GM21515 (cell line): Measurements from ENCODE around the gene PRR14.
A peak's percentile ranks its signal among the peaks of the same experiment; 100 is the strongest.
"Not testable (repeated sequence)": the region's sequence is repeated elsewhere in the genome, so short reads cannot be mapped to it uniquely, and the experiment has no call there.

ENCODE experiments used
- ATAC-seq: cut with Tn5 transposase; IDR thresholded peaks from one replicate; pipeline ENCODE4 v1.9.1; 2021; ENCODE audit not compliant: unreplicated experiment

Gene PRR14

DNA sequence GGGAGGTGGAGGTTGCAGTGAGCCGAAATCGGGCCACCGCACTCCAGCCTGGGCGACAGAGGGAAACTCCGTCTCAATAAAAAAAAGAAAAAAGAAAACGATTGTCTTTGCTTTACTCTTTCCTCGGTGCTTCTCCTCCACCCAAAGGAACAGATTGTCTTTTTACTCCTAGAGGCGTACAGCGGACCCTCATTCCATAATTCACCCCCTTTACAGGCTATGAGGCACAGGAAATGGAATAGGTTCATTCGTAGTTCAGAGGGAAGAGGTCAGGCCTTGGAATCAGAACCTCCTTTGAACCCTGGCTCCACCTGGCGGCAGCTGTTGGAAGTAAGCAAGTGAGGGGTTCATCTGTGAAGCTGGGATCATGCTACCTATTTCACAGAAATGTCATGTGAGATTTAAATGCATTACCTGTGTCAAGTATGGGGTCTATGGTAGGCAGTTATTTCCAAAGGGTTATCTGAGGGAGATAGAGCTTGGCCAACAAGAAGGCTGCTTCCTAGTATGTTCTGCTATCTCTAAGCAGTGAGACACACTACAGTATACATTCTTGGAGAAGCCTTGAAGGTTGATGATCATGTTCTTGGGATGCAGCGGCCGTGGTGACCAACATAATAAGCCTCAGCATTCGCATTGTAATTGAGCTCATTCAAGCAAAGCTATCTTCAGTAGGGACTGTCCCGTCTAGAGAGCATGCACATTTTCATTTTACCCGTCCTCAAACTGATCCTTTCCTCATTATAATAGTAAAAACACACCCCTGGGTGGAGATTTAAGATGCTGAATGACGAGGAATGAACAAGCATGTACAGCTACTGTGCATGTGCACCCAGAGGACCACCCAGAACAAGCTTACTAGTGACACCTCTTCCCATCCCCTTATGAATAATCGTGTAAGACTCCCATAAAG is 21.9 kb upstream of the PRR14 start:
- ATAC-seq: no peak

DNA sequence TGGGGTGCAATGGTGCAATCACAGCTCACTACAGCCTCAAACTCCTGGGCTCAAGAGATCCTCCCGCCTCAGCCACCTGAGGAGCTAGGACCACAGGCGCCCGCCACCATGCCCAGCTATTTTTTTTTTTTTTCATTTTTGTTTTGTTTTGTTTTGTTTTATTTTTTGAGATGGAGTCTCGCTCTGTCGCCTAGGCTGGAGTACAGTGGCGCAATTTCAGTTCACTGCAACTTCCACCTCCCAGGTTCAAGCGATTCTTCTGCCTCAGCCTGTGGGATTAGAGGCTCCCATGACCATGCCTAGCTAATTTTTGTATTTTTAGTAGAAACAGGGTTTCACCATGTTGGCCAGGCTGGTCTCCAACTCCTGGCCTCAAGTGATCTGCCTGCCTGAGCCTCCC is 18.3 kb upstream of the PRR14 start:
- not testable (repeated sequence) for ATAC-seq

DNA sequence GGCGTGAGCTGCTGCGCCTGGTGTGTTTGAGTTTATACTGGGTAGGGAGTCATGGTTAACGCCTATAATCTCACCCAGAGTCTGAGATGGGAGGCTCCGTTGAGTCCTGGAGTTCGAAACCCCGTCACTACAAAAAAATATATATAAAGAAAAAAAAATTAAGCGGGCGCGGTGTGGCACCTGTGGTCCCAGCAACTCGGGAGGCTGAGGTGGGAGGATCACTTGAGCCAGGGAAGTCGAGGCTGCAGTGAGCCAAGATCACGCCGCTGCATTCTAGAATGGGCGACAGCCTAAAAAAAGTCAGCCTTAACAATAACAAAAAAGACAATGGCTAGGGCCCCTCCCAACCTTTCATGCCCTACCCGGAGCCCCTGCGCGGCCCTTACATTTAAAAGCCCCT is 17.2 kb upstream of the PRR14 start:
- ATAC-seq: no peak

DNA sequence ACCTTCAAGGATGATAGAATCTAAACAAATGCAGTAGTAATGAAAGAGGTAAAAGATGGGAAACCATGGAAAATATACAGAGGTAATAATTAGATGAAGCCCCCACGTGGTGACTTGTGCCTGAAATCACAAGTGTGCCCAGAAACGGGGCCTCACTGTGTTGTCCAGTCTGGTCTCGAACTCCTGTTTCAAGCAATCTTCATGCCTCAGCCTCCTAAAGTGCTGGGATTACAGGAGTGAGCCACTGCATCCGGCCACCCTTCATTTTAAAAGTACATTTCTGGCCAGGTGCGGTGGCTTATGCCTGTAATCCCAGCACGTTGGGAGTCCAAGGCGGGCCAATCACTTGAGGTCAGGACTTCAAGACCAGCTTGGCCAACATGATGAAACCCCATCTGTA is 14.2 kb upstream of the PRR14 start:
- ATAC-seq: no peak

DNA sequence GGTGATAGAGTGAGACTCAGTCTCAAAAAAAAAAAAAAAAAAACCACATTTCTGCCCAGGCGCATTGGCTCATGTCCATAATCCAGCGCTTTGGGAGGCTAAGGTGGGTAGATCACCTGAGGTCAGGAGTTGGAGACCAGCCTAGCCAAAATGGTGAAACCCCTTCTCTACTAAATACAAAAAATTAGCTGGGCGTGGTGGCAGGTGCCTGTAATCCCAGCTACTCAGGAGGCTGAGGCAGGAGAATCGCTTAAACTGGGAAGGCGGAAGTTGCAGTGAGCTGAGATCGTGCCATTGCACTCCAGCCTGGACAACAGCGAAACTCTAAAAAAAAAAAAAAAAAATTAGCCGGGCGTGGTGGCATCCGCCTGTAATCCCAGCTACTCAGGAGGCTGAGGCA is 13.6 kb upstream of the PRR14 start:
- ATAC-seq: not testable (repeated sequence)

DNA sequence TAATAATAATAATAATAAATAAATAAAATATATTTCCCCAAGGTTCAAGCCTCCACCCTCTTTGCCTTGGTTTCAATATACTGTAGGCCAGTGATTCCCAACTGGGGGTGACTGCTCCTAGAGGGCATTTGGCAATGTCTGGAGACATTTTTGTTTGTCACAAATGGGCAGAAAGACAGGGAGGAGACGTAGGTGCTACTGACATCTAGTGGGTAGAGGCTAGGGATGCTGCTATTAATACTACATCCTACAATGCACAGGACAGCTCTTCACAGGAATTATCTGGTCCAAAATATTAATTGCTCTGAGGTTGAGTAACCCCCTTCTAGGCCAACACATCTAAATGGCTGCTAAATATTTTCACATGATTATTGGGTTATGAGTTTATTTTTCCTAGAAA is 12.8 kb upstream of the PRR14 start:
- no peak for ATAC-seq

DNA sequence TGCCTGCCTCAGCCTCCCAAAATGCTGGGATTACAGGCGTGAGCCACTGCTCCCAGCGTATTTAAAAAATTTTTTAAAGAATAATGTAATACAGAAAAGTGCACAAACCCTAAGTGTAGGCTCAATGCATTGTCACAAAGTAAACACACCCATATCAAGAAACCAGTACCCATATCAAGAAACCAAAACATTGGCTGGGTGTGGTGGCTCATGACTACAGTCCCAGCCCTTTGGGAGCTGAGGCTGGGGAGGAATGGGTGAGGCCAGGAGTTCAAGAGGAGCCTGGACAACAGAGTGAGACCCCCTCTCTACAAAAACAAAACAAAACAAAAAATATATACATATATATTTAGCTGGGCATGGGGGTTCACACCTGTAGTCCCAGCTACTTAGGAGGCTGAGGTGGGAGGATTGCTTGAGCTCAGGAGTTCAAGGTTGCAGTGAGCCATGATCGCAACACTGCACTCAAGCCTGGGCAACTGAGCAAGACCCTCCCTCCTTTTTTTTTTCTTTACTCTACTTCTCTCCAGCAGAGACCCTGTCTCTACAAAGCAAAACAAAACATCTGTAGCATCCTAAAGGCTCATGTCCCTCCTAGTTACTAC is 9.3 kb upstream of the PRR14 start:
- no peak for ATAC-seq

DNA sequence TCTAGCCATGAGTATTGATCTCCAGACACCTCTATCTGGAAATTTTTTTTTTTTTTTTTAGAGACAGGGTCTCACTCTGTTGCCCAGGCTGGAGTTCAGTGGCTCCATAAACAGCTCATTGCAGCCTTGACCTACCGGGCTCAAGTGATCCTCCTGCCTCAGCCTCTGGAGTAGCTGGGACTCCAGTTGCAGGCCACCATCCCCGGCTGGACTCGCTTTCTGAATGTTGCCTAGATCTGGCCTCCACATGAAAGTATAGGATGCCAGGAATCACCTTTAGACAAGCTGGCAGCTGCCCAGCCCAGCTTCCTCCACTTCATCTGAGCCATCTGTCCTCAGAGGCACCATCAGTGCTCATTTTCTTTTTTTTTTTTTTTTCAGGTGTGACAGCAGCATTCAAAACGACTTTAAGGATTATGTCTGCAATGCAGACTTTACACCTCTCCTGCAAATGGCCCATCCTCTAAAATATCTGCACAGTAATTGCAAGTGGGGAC is 6.4 kb upstream of the PRR14 start:
- ATAC-seq: no peak

DNA sequence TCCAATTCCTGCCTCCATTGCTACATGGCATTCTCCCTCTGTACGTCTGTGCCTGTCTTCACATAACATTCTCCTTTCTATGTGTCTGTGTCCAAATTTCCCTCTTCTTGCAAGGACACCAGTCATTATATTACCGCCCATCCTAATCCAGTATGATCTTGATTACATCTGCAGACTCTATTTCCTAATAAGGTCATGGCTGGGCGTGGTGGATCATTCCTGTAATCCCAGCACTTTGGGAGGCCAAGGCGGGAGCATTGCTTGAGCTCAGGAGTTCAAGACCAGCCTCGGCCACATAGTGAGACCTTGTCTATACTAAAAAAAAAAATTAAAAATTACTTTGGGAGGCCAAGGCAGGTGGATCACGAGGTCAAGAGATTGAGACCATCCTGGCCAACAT is 5.0 kb upstream of the PRR14 start:
- ATAC-seq: no peak

DNA sequence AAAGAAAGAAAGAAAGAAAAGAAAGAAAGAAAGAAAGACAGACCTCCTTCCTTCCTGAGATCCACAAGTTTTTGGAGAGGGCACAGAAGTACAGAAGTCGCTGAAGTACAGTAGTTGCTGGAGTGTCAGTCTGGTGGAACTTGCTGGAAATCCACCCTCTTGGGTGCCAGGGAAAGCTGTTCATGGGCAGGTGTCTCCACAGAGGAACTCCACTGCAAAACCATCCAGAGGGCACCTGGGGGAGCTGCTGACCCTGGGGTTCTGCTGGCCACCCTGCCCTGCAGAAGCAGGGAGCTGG is 3.5 kb upstream of the PRR14 start:
- ATAC-seq: no peak

DNA sequence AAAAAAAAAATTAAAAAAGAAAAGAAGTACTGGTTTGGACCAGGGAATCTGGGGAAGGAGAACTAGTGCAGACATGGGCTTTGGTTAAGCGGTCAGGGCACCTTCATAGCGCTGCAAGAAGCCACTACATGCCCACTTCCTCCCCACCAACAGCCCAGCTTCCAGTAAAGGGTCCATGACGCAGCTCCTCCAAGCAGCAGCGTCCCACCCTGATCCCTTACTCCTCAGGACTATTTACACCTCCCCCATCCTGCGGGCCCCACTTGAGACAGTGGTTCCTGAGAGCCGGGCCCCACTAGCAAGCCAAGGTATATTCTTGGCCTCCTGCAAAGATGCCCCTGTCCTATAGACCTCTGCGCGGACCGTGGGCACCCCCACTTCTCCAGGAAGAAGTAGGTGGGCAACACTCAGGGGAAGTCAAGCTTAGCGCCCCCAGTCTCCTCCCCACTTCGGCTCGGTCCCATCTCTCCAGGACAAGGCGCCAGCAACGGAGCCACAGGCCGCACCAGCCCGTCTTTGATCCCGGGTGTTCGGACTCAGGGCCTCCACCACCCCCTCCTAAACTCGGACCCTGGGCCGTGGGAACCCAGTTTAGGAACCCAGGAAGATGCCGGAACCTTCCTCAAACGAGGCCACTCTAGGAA is 913 bp upstream of the PRR14 start:
- no peak for ATAC-seq

DNA sequence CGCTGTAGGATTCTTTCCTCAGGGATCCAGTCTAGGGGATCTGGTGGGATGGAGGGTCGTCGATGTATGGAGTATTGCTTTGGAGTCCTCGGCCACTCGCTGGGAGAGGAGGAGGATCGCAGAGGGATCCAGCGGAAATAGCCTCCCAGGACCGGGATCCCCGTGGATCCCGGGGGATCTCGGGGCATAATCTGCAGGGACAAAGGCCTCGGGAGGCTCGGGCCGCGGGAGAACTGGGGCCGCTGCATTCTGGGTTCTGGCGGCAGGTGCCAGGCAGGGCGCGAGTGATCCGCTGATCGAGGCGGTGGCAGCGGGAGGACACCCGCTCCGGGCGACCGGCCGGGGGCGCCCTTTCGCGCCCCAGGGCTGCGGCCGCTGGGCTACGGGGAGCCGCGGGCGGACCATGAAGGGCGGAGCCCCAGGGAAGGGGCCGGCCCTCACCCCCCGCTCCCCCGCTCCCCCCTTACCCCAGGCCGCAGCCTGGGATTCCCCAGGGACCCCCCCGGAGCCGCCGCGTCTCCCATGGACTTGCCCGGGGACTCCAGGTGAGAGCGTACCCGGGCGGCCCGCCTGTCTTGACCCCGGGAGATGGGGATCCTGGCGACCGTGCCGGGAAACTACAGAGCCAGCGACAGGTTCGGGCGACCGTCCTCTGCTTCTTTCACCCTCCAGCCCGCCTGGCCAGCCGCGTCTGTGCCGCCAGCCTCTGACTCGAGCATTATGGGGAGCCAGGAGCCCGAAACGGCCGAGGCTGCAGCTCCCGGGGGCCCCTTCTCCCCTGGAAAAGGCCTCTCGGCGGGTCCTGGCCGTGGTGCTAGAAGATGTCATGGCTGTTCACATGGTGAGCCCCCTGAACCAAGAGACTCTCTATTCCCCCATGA is 604 bp downstream of the PRR14 start:
- peak; percentile 41 for ATAC-seq

DNA sequence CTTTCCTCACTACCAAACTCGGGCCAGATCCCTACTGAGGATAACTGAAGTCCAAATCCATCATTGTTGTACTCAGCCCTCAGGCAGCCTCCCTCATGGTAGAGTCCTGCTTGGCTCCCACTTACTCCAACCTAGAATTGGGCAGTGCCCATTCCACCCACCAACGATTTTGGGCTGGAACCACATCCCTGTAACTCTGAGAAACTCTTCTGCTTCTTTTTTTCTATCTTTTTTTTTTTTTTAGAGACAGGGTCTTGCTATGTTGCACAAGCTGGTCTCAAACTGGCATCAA is 1.2 kb downstream of the PRR14 start:
- no peak for ATAC-seq

DNA sequence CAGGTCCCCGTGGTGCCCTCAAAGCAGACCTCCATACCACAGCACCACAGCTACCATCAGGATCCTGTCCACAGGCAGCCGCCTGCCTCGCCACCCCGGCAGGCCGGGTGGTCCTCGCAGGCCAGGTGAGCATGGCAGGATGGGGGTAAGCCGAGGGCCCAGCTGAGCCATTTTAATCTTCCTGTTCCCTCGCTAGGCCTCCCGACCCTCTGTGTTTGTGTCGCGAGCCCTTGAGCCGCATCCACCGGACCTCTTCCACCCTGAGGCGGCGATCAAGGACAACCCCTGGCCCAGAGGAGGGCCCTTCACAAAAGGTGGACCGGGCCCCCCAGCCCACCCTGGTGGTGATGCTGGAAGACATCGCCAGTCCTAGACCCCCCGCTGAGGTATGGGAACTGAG is 2.0 kb downstream of the PRR14 start:
- no peak for ATAC-seq

DNA sequence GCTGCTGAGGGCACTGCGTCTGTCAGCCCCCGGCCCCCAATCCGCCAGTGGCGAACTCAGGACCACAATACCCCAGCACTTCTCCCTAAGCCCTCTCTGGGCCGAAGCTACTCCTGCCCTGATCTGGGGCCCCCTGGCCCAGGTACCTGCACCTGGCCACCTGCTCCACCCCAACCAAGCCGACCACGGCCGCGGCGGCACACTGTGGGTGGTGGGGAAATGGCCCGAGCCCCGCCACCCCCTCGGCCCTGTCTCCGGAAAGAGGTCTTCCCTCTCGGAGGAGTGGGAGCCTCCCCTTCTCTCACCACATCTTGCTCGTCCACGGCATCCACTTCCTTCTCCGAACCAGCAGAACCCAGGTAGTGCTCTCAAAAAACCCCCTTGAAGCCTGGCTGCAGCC is 4.1 kb downstream of the PRR14 start:
- no peak for ATAC-seq

DNA sequence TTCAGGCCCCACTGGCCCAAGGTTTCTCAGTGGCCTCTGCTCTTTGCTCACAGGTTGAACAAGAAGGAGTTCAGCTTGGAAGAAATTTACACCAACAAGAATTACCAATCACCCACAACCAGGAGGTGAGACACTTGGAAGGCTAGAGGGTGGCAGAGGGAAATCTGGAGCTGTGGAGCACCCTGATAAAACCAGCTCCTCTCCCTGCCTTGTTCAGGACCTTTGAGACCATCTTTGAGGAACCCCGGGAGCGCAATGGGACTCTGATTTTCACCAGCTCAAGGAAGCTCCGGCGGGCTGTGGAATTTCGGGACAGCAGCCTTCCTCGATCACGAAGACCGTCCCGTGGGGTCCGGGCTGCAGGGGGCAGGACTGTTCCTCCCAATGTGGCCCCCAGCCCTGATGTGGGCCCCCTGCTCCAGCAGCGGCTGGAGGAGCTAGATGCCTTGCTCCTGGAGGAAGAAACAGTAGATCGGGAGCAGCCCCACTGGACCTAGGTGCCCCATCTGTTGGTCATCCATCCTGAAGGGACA is 5.1 kb downstream of the PRR14 start:
- ATAC-seq: no peak

DNA sequence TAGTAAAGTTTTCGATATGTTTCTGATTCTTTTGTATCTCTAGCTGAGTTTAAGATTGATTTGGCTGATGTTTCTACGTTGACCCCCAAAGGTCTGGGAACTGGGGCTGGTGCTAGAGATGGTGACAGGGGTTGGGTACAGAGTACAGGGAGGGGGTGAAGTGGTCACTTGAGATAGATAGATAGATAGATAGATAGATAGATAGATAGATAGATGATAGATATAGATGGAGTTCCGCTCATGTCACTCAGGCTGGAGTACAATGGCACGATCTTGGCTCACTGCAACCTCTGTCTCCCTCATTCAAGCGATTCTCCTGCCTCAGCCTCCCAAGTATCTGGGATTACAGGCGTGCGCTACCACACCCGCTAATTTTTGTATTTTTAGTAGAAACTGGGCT is 5.6 kb downstream of the PRR14 start:
- no peak for ATAC-seq

DNA sequence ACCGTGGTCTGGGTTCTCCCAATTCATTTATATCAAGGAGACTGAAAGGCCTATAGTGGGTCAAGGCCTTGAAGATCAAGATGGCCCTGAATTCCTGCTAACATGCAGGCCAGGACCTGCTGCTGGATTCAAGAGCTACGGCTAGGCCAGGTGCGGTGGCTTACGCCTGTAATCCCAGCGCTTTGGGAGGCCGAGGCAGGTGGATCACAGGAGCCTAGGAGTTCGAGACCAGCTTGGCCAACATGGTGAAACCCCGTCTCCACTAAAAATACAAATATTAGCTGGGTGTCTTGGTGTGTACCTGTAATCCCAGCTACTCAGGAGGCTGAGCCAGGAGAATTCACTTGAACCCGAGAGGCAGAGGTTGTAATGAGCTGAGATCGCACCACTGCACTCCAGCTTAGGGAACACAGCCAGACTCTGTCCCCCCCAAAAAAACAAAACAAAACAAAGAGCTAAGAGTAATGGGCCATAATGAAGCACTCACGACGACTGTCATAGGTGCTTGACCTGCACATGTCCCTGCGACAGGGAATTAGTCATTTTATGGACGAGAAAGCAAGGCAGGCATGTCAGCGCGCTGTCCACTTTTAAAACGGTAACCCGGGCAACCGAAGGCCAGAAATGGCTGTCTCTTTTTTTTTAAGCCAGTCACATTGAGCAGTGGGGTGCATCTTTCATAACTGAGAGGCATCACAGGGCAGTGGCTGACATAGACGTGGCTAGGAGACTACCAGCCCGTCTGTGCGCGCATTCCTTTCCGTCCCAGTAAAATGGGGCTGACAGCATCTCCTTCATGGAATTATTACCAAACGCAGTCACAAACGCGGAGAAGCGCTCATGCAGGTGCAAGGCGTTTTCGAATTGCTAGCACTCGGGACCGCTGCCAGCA is 6.5 kb downstream of the PRR14 start:
- ATAC-seq: no peak

DNA sequence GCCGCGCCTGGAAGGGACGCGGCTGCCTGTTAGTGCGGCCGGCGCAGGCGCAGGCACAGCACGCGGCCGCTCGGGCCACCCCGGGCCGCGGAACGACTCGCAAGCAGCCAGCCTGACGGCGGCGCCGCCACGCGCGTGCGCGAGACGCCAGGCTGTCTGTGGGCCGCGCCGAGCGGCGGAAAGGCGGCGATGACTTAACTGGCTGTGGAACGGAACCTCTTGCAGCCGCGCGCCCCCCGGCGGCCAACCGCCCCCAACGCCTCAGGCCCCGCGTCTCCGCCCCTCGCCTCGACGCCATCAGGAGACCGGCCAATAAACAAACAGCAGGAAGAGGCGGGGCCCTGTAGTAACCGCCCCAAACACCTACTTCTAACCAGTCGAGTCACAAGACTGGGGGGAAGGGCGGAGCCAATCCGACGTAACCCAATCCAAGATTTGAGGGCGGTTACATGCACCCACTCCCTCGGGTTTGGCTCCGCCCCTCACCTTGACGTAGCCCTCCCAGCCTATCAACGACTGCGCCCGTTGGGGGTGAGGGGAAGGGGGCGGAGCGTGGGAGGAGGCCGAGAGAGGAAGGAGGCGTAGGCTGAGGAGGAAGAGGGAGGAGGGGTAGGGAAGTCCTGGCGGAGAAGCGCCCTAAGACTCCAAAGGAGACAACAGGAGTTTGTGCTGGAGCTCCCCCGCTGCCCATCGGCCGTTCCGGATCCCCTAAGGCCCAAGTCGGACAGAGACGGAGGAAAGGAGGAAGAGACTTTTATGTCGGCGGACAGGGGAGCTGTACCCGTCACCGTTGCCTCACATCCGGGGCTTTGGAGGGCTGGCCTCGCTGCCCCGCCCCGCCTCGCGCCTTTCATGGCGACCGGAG is 7.3 kb downstream of the PRR14 start, which contains the start of gene FBRS:
FBRS (plus strand) TSS at position 566 of the 865 bp plus-strand sequence. CDS start 1,088 bp downstream, outside the sequence.
- peak; percentile 66 for ATAC-seq
